ENCODE results near the gene INPP5B. TPM values are rescaled to one million over a fixed set of nuclear protein-coding genes. Genes with fewer than 3 reads are reported as not detected.

INPP5B gene
- total RNA-seq, 4 donors from 2014 or later: 21.4 to 47.5 (median 26.7) TPM

DNA sequence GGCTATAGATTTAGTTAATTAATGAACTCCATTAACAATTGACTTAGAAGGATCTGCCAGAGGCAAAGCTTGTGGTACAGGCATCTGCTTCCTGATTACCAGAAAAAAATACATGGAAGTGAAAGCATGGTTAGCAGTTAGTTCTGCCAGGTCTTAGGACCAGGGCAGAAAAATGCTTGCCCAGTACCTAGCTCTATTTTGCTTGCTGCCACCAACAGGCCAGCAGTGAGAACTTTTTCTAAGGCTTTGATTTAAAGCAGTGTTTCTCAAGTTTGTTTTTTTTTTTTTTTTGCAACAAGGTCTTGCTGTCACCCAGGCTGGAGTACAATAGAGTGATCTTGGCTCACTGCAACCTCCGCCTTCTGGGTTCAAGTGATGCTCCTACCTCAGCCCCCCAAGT is 71.0 kb downstream of the INPP5B start:
- TF ChIP-seq, protein P1, sequence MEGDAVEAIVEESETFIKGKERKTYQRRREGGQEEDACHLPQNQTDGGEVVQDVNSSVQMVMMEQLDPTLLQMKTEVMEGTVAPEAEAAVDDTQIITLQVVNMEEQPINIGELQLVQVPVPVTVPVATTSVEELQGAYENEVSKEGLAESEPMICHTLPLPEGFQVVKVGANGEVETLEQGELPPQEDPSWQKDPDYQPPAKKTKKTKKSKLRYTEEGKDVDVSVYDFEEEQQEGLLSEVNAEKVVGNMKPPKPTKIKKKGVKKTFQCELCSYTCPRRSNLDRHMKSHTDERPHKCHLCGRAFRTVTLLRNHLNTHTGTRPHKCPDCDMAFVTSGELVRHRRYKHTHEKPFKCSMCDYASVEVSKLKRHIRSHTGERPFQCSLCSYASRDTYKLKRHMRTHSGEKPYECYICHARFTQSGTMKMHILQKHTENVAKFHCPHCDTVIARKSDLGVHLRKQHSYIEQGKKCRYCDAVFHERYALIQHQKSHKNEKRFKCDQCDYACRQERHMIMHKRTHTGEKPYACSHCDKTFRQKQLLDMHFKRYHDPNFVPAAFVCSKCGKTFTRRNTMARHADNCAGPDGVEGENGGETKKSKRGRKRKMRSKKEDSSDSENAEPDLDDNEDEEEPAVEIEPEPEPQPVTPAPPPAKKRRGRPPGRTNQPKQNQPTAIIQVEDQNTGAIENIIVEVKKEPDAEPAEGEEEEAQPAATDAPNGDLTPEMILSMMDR (IDR thresholded peaks at IDR 0.05; ENCODE audit: low read depth): no peak

DNA sequence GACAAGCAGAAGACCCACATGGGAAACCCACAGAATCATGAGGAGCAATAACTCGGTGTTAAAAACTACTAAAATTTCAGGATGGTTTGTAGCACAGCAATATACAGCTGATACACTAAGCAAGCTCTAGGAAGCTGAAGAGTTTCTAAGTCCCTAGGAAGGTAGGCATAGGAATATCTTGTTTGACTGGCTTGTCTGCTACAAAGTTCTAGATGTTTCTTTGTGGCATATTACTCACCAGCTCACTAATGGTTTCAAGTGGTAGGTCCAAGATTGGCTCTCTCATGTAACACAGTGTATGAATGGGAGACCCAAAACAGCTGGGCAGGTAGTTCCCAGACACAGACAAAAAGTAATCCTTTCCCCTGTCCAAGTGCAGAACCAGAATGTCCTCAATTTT is 74.2 kb downstream of the INPP5B start:
- TF ChIP-seq, protein P1 (IDR thresholded peaks at IDR 0.05; ENCODE audit: low read depth): no peak

- TF ChIP-seq, protein P1 (IDR thresholded peaks at IDR 0.05; ENCODE audit: low read depth): no peak
These were observed 78.4 kb downstream of the INPP5B start for GRCh38 chr1:37868466-37868865.

GRCh38 chr1:37867784-37868183 is 79.1 kb downstream of the INPP5B start:
- TF ChIP-seq, protein P1 (IDR thresholded peaks at IDR 0.05; ENCODE audit: low read depth): no peak

- TF ChIP-seq, protein P1 (IDR thresholded peaks at IDR 0.05; ENCODE audit: low read depth): no peak
These were observed 80.4 kb downstream of the INPP5B start for GRCh38 chr1:37866491-37866890.

DNA sequence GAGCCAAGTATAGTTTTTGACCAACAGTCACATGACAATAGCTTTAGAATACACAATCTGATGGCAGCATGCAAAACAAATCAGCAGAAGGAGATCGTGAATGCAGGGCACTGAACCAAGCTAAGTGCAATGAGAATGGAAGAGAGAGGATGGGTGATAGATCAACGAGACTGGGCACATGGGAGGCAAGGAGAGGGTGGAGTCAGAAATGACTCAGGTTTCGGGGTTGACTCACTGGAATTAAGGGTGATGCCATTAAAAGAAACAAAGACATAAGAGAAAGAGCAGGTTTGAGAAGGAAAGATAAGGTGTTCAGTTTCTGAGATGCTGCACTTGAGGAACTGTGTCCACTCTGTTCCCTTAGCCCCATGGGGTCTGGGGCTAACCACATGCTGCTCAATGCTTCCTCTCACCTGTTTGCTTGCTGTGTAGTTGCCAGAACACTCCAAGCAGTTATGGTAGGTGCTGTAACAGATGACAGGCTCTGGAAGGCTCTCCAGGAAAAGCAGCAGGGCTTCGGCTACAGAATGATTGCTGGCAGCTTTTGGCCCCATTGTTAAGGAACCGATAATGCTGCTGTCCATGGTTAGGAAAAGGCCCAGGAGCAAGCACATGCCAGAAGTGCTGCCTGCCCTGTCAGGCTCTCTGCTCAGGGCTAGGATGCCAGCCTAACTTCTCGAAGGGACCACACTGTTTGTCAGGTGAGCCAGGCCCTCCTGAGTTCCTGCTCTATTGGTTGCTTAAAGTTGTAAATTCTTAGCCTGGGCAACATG is 81.3 kb downstream of the INPP5B start:
- TF ChIP-seq, protein P1 (IDR thresholded peaks at IDR 0.05; ENCODE audit: low read depth): no peak

GRCh38 chr1:37862330-37862729 is 84.5 kb downstream of the INPP5B start:
- TF ChIP-seq, protein P1 (IDR thresholded peaks at IDR 0.05; ENCODE audit: low read depth): no peak

Data from subcutaneous adipose tissue (tissue), 4 donors.